Endothelial cell of umbilical vein (primary cell): ENCODE data around the gene RAI1. TPM values are rescaled to one million over a fixed set of nuclear protein-coding genes. Genes with fewer than 3 reads are reported as not detected.

Experiments
- BruUV-seq: library from RNA; stranded (reverse); fragments of 400-500 nt; replicated peaks from 2 replicates; lab custom pipeline; 2021; lab: Mats Ljungman, UMichigan
- CTCF ChIA-PET: fragments of 300-600, 350-600 bp; sonication (Branson Sonifier 250); formaldehyde crosslinking; loops from one replicate; lab custom pipeline; 2021; ENCODE audit warnings: antibody characterized with exemption, inconsistent platforms; lab: Charles Lee
- POLR2A ChIA-PET: fragments of 300-600, 350-600 bp; sonication (Branson Sonifier 250); formaldehyde crosslinking; loops from one replicate; lab custom pipeline; 2021; ENCODE audit warnings: antibody characterized with exemption, inconsistent platforms; lab: Charles Lee
- DNase-seq: peaks from one replicate; pipeline ENCODE4 v3.0.0-alpha.2; 2011; ENCODE audit warnings: low read depth, low spot score
- FAIRE-seq: peaks from 2 replicates; lab custom pipeline; 2011; peaks lifted over from hg19 to GRCh38; lab: Jason Lieb, UNC
- H2AFZ ChIP-seq: 2 replicates; pipeline ENCODE4 v1.6.0; 2012; ENCODE audit warnings: low read depth, low read length, control low read depth, inconsistent platforms
- H3K27ac ChIP-seq: 2 replicates; pipeline ENCODE4 v1.5.1; 2011; ENCODE audit warnings: low read depth, mild to moderate bottlenecking, control low read depth, low read length, moderate library complexity; ENCODE audit not compliant: insufficient read depth
- H3K27me3 ChIP-seq, 2 experiments: 2 replicates each; pipeline versions ENCODE4 v1.6.0 to v1.6.1; 2011; ENCODE audit warnings: low read length in 2 of 2, mixed read lengths in 1 of 2; ENCODE audit not compliant: control insufficient read depth in 2 of 2, insufficient read depth in 2 of 2
- H3K36me3 ChIP-seq, 2 experiments: 2 replicates in 1 of 2; 3 replicates in 1 of 2; pipeline ENCODE4 v1.5.1; 2011; ENCODE audit warnings: low read length in 2 of 2, mild to moderate bottlenecking in 1 of 2, moderate library complexity in 1 of 2; ENCODE audit not compliant: control insufficient read depth in 2 of 2, insufficient read depth in 2 of 2; ENCODE audit errors: extremely low read depth in 1 of 2
- H3K4me1 ChIP-seq: 3 replicates; pipeline ENCODE4 v1.5.1; 2011; ENCODE audit warnings: mild to moderate bottlenecking, low read length; ENCODE audit not compliant: control insufficient read depth, insufficient read depth; ENCODE audit errors: extremely low read depth
- H3K4me2 ChIP-seq: 2 replicates; pipeline ENCODE4 v1.6.1; 2011; ENCODE audit warnings: low read length, control low read depth, mixed read lengths; ENCODE audit not compliant: insufficient read depth
- H3K4me3 ChIP-seq, 3 experiments: fragments of 200-600 bp in 1 of 3; sonication (generic), shearing (Covaris generic) in 1 of 3; replicated peaks in 1 of 3; 2 replicates each; pipeline ENCODE4 v1.5.1; 2011 to 2016; ENCODE audit warnings: control low read depth in 3 of 3, low read length in 3 of 3, mild to moderate bottlenecking in 2 of 3, inconsistent platforms in 1 of 3, low read depth in 1 of 3, moderate library complexity in 1 of 3; ENCODE audit not compliant: insufficient read depth in 1 of 3
- H3K79me2 ChIP-seq: 2 replicates; pipeline ENCODE4 v1.6.0; 2012; ENCODE audit warnings: low read length, inconsistent platforms; ENCODE audit not compliant: control insufficient read depth, insufficient read depth
- H3K9ac ChIP-seq: replicated peaks from 2 replicates; pipeline ENCODE3; 2011; ENCODE audit warnings: low read length, control low read depth; ENCODE audit not compliant: insufficient read depth; ENCODE audit errors: extremely low read depth
- H3K9me1 ChIP-seq: replicated peaks from 3 replicates; pipeline ENCODE4 v1.6.0; 2011; ENCODE audit warnings: mild to moderate bottlenecking, low read length; ENCODE audit not compliant: control insufficient read depth, insufficient read depth; ENCODE audit errors: extremely low read depth
- H3K9me3 ChIP-seq: replicated peaks from 2 replicates; pipeline ENCODE4 v1.5.1; 2012; ENCODE audit warnings: low read length, inconsistent platforms; ENCODE audit not compliant: control insufficient read depth, insufficient read depth
- H4K20me1 ChIP-seq: replicated peaks from 2 replicates; pipeline ENCODE3; 2011; ENCODE audit warnings: mild to moderate bottlenecking, low read length; ENCODE audit not compliant: control insufficient read depth, insufficient read depth; ENCODE audit errors: extremely low read depth
- CTCF ChIP-seq, 2 donors: IDR thresholded peaks; 1 replicate in 1 of 2; 2 replicates in 1 of 2; pipeline ENCODE4 v1.5.1; 2011; ENCODE audit warnings: low read length in 2 of 2, mild to moderate bottlenecking in 2 of 2, moderate library complexity in 2 of 2, control low read depth in 1 of 2, inconsistent platforms in 1 of 2, low read depth in 1 of 2; ENCODE audit not compliant: insufficient read depth in 1 of 2; ENCODE audit errors: extremely low read depth in 1 of 2
- EZH2 ChIP-seq: IDR thresholded peaks from 2 replicates; pipeline ENCODE4 v1.6.1; 2012; ENCODE audit warnings: borderline replicate concordance, low read depth, mild to moderate bottlenecking, moderate library complexity, low read length, inconsistent platforms; ENCODE audit not compliant: severe bottlenecking
- FOS ChIP-seq: IDR thresholded peaks from 2 replicates; pipeline ENCODE4 v1.6.1; 2011; ENCODE audit warnings: mild to moderate bottlenecking, low read length, moderate library complexity, borderline replicate concordance; ENCODE audit not compliant: insufficient read depth
- GATA2 ChIP-seq: IDR thresholded peaks from 2 replicates; pipeline ENCODE4 v1.7.0; 2011; ENCODE audit warnings: low read depth, mild to moderate bottlenecking, moderate library complexity, mixed read lengths, low read length; ENCODE audit not compliant: insufficient read length, insufficient read depth
- JUN ChIP-seq: IDR thresholded peaks from 2 replicates; pipeline ENCODE4 v1.6.1; 2011; ENCODE audit warnings: borderline replicate concordance, low read depth; ENCODE audit not compliant: insufficient read length, insufficient read depth
- MAX ChIP-seq: IDR thresholded peaks from 2 replicates; pipeline ENCODE4 v1.6.1; 2011; ENCODE audit not compliant: insufficient read depth, insufficient read length
- MYC ChIP-seq: IDR thresholded peaks from one replicate; pipeline ENCODE4 v1.6.1; 2011; ENCODE audit warnings: mild to moderate bottlenecking, low read depth, low read length
- POLR2A ChIP-seq: IDR thresholded peaks from 2 replicates; pipeline ENCODE4 v1.6.1; 2012; ENCODE audit warnings: low read depth, mild to moderate bottlenecking, control low read depth, low read length
- POLR2AphosphoS5 ChIP-seq: IDR thresholded peaks from 2 replicates; pipeline ENCODE4 v1.6.1; 2012; ENCODE audit warnings: low read depth, mild to moderate bottlenecking, control low read depth, low read length, moderate library complexity; ENCODE audit not compliant: insufficient read depth
- dilution Hi-C: fragments of 300-500 bp; cut with MboI; formaldehyde crosslinking; loops from one replicate; pipeline ENCODE4 v1.15.0; 2019; ENCODE audit warnings: low sequenced_read_pairs; ENCODE audit not compliant: extremely low pct_ligation_motif_present
- intact Hi-C: fragments of 100-400 bp; cut with micrococcal nuclease; formaldehyde crosslinking; loops from one replicate; pipeline ENCODE4 v1.10.0; 2022
- polyA plus RNA-seq, 4 experiments: library from polyadenylated mRNA; depleted of rRNA in 3 of 4; stranded (reverse) in 3 of 4; unstranded in 1 of 4; fragments of >200 nt; gene quantifications; 2 replicates each; pipeline versions ENCODE4 v1.2.1 to v1.2.3, GENCODE V29; 2011 to 2012; ENCODE audit warnings: missing spikeins in 1 of 4
- total RNA-seq: library from RNA; stranded (reverse); gene quantifications from 2 replicates; pipeline ENCODE4 v1.2.3, GENCODE V29; 2021

The RAI1 gene
- total and polyA plus RNA-seq, 2 donors (not counting 3 experiments of a cell fraction or from before 2014, with no cell fraction given) = 7.8 to 43.3 TPM

GRCh38 chr17:17757391-17757791, 76.1 kb downstream of the RAI1 start:
- POLR2A ChIA-PET = no interaction called here

More at GRCh38 chr17:17757391-17757791, 76.1 kb downstream of the RAI1 start:
- Histone ChIP-seq H4K20me1 (no peaks in the 10 kb centered on the region), H3K79me2 (peaks cover 18% of the 10 kb centered on the region), H3K4me2 (no peak overlapping the region), H3K4me3 (no peak overlapping the region), H3K4me1 (peaks cover 15% of the 10 kb centered on the region), H3K9me1 (no peaks in the 10 kb centered on the region), H3K9ac (no peak overlapping the region), H3K9me3 (no peaks in the 10 kb centered on the region), H3K27ac (no peak overlapping the region), H2AFZ (no peak overlapping the region), H3K27me3 (no peaks in the 10 kb centered on the region), H3K36me3 (no peaks in the 10 kb centered on the region)
- BruUV-seq = no TSS peak
- CTCF ChIA-PET = interaction anchor here (1.0 kb wide), 1 partner anchor 17 kb away, joined by 3 read pairs; no protein-coding TSS in a partner anchor
- TF ChIP-seq MAX (no peak), FOS (no peak), MYC (no peak), CTCF (IDR thresholded peaks at IDR 0.05; ENCODE audit: extremely low read depth in 1 of 2, insufficient read depth in 1 of 2, low read depth in 1 of 2, low read length in 2 of 2) (no peak), JUN (no peak), POLR2AphosphoS5 (no peak), POLR2A (no peak), GATA2 (no peak), EZH2 (no peak)
- dilution Hi-C loops (no loop called here), intact Hi-C loops (no loop called here)
- FAIRE-seq (no peak), DNase-seq (no peak)
